Uterus (tissue), 4 donors: ENCODE results near the gene ABLIM2. TPM values are rescaled to one million over a fixed set of nuclear protein-coding genes. Genes with fewer than 3 reads are reported as not detected.

Source experiments
- DNase-seq, 2 donors: peaks; one replicate each; pipeline ENCODE4 v3.0.0-alpha.2; 2019 to 2020
- H3K27ac ChIP-seq, 2 donors: fragments of 200-600 bp; sonication (generic); 1 replicate in 1 of 2; 2 replicates in 1 of 2; pipeline ENCODE4 v1.5.1; 2016 to 2018
- H3K27me3 ChIP-seq, 2 donors: fragments of 200-600 bp; sonication (generic); one replicate each; pipeline ENCODE4 v1.5.1; 2018 to 2019; ENCODE audit warnings: control low read depth in 1 of 2
- H3K36me3 ChIP-seq, 2 donors: fragments of 200-600 bp; sonication (generic); one replicate each; pipeline ENCODE4 v1.5.1; 2019; ENCODE audit warnings: control low read depth in 1 of 2
- H3K4me1 ChIP-seq, 2 donors: fragments of 200-600 bp; sonication (generic); one replicate each; pipeline ENCODE4 v1.5.1; 2018 to 2019; ENCODE audit warnings: control low read depth in 1 of 2
- H3K4me3 ChIP-seq, 2 donors: fragments of 200-600 bp; sonication (generic); 1 replicate in 1 of 2; 2 replicates in 1 of 2; pipeline ENCODE4 v1.5.1; 2018 to 2019; ENCODE audit warnings: mild to moderate bottlenecking in 1 of 2
- H3K9me3 ChIP-seq, 2 donors: fragments of 200-600 bp; sonication (generic); one replicate each; pipeline ENCODE4 v1.5.1; 2019; ENCODE audit warnings: control low read depth in 1 of 2
- CTCF ChIP-seq, 4 experiments: fragments of 200-600 bp in 2 of 4; fragments of 450-650 bp in 2 of 4; sonication (generic) in 2 of 4; IDR thresholded peaks; one replicate each; pipeline ENCODE4 v1.5.1; 2016 to 2019; ENCODE audit warnings: antibody characterized with exemption in 4 of 4, mild to moderate bottlenecking in 2 of 4, moderate library complexity in 1 of 4
- POLR2A ChIP-seq, 2 donors: fragments of 450-650 bp; IDR thresholded peaks; one replicate each; pipeline ENCODE4 v1.6.1; 2016; ENCODE audit warnings: antibody characterized with exemption in 2 of 2, mild to moderate bottlenecking in 1 of 2, moderate library complexity in 1 of 2
- intact Hi-C: fragments of 100-400 bp; cut with DNase I; formaldehyde crosslinking; loops from one replicate; pipeline ENCODE4 v1.15.1; 2023; ENCODE audit warnings: low total_unique reads
- total RNA-seq, 4 donors: library from RNA; depleted of rRNA in 3 of 4; stranded (reverse); fragments of >200 nt in 3 of 4; gene quantifications; one replicate each; pipeline versions ENCODE4 v1.1.0 to v1.2.4, GENCODE V29; 2014 to 2023
- donor health status: DM: yes; HTN: yes; CAD: no.

The ABLIM2 gene
- total RNA-seq, 4 donors from 2014 or later: 0.77 to 6.0 (median 1.5) TPM

- no peaks in the 10 kb centered on the region for H3K27me3 ChIP-seq
- intact Hi-C loops: no loop called here
- TF ChIP-seq CTCF (IDR thresholded peaks at IDR 0.05) (no peak), POLR2A (IDR thresholded peaks at IDR 0.05) (no peak)
- no peak for DNase-seq
- no peaks in the 10 kb centered on the region for H3K36me3 ChIP-seq
- no peak overlapping the region for H3K27ac ChIP-seq
- no peaks in the 10 kb centered on the region for H3K4me1 ChIP-seq
- H3K4me3 ChIP-seq: no peak overlapping the region
- H3K9me3 ChIP-seq: no peaks in the 10 kb centered on the region
These were observed 118.0 kb downstream of the ABLIM2 start for GRCh38 chr4:8040607-8041006.

GRCh38 chr4:8039853-8040252 is 118.8 kb downstream of the ABLIM2 start:
- no peaks in the 10 kb centered on the region for H3K9me3 ChIP-seq
- no peak overlapping the region for H3K4me3 ChIP-seq
- no peak for DNase-seq
- no peaks in the 10 kb centered on the region for H3K36me3 ChIP-seq
- no peak overlapping the region for H3K27ac ChIP-seq
- TF ChIP-seq POLR2A (IDR thresholded peaks at IDR 0.05) (no peak), CTCF (IDR thresholded peaks at IDR 0.05) (no peak)
- H3K4me1 ChIP-seq: no peaks in the 10 kb centered on the region
- intact Hi-C loops: no loop called here
- no peaks in the 10 kb centered on the region for H3K27me3 ChIP-seq

- DNase-seq: no peak
- no peaks in the 10 kb centered on the region for H3K9me3 ChIP-seq
- no peak overlapping the region for H3K4me3 ChIP-seq
- H3K27ac ChIP-seq: no peak overlapping the region
- H3K36me3 ChIP-seq: no peaks in the 10 kb centered on the region
- intact Hi-C loops: no loop called here
- no peaks in the 10 kb centered on the region for H3K27me3 ChIP-seq
- TF ChIP-seq CTCF (IDR thresholded peaks at IDR 0.05) (no peak), POLR2A (IDR thresholded peaks at IDR 0.05) (no peak)
- H3K4me1 ChIP-seq: no peaks in the 10 kb centered on the region
These were observed 119.3 kb downstream of the ABLIM2 start for GRCh38 chr4:8039290-8039689.

GRCh38 chr4:8038719-8039251 is 119.8 kb downstream of the ABLIM2 start:
- no peaks in the 10 kb centered on the region for H3K27me3 ChIP-seq
- DNase-seq: no peak
- no peaks in the 10 kb centered on the region for H3K36me3 ChIP-seq
- H3K4me3 ChIP-seq: no peak overlapping the region
- H3K27ac ChIP-seq: no peak overlapping the region
- intact Hi-C loops: no loop called here
- no peaks in the 10 kb centered on the region for H3K4me1 ChIP-seq
- H3K9me3 ChIP-seq: no peaks in the 10 kb centered on the region
- no peak for TF ChIP-seq CTCF (IDR thresholded peaks at IDR 0.05)
- no peak for TF ChIP-seq POLR2A (IDR thresholded peaks at IDR 0.05)

GRCh38 chr4:8038083-8038482 is 120.5 kb downstream of the ABLIM2 start:
- Histone ChIP-seq H3K4me1 (no peaks in the 10 kb centered on the region), H3K27me3 (no peaks in the 10 kb centered on the region), H3K9me3 (no peaks in the 10 kb centered on the region), H3K27ac (no peak overlapping the region), H3K36me3 (no peaks in the 10 kb centered on the region), H3K4me3 (no peak overlapping the region)
- no peak for DNase-seq
- TF ChIP-seq POLR2A (IDR thresholded peaks at IDR 0.05): no peak
- no peak for TF ChIP-seq CTCF (IDR thresholded peaks at IDR 0.05)
- intact Hi-C loops: no loop called here
